ENCODE results near the gene CELA2A.

CELA2A gene

DNA sequence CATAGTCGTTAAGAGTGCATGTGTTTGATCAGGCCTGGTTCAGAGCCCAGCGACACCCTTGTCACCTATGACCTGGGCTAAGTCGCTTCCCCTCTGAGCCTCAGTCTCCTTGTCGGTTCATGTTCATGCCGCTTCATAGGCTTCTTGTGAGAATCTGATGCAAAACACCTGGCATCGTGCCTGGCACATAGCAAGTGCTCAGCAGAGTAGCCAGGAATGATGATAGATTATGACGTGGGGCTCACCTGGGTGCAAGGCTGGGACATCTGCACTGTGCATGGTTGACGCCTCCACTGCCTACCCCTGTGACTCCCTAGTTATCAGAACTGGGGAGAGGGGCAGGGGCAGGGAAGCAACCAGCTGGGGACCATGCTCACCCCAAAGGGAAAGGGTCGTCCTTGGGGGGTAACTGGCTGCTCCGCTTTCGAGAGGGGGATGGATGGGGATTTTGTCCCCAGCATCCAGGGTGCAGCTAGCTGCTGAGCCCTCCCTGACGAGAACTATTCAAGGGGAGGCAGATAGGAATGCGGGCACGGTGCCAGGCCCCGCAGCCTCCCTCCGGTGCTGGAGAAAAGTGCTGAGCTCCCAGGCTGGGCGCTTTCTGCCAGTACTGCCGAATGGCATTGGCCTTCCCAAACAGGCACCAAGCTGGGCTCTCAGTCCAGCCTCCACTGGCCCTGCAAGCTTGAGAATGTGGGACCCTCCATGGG lies 37.6 kb upstream of the CELA2A start:
- TF ChIP-seq, protein P1, sequence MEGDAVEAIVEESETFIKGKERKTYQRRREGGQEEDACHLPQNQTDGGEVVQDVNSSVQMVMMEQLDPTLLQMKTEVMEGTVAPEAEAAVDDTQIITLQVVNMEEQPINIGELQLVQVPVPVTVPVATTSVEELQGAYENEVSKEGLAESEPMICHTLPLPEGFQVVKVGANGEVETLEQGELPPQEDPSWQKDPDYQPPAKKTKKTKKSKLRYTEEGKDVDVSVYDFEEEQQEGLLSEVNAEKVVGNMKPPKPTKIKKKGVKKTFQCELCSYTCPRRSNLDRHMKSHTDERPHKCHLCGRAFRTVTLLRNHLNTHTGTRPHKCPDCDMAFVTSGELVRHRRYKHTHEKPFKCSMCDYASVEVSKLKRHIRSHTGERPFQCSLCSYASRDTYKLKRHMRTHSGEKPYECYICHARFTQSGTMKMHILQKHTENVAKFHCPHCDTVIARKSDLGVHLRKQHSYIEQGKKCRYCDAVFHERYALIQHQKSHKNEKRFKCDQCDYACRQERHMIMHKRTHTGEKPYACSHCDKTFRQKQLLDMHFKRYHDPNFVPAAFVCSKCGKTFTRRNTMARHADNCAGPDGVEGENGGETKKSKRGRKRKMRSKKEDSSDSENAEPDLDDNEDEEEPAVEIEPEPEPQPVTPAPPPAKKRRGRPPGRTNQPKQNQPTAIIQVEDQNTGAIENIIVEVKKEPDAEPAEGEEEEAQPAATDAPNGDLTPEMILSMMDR (IDR thresholded peaks at IDR 0.05; ENCODE audit: low read depth, low read length), result no peak
- H3K4me3 ChIP-seq (ENCODE audit: low read depth, low read length), result no peak overlapping the region

DNA sequence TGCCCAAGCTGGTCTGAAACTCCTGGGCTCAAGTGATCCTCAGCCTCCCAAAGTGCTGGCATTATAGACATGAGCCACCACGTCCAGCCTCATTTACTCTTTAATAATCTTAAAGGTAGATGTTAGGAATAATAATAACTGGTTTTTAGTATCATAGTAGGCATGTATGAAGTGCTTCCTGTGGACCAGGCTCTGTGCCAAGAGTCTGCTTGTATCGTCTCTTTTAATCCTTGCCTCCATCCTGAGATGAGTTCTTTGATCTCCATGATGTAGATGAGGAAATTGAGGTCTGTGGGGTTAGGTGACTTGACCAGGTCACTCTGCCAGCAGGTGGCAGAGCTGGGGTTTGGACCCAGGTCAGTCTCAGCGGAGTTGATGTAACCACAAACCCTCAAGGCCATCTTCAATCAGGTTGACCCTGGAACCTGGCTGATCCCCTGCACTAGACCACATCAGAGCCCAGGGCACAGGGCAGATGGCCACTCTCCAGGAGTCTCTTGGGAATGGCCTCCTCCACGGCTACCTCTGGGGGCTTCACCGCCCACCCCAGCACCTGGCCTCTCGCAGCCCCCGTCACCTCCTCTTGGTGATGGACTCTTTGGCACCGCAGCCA lies 35.6 kb upstream of the CELA2A start:
- H3K4me3 ChIP-seq (ENCODE audit: low read depth, low read length), result no peak overlapping the region
- TF ChIP-seq, protein P1 (IDR thresholded peaks at IDR 0.05; ENCODE audit: low read depth, low read length), result no peak

DNA sequence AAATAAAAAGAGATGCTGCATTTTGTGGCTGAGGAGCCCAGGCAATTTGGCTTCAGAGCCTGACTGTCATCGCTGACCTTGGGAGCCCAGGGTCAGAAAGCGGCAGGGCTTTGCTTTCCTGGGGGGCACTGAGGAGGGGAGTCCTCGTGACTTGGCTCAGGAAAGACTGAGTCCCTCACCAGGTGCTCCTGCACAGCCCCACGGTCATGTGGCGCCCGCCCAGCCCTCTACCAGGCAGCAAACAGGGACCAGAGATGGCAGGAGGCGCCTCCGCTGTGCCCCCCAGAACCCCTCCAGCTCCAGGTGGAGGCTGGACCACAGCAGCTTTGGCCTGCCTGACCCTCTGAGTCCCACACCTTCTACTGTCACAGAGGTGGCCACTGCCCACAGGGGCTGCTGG lies 33.7 kb upstream of the CELA2A start:
- TF ChIP-seq, protein P1 (IDR thresholded peaks at IDR 0.05; ENCODE audit: low read depth, low read length), result no peak
- H3K4me3 ChIP-seq (ENCODE audit: low read depth, low read length), result no peak overlapping the region

DNA sequence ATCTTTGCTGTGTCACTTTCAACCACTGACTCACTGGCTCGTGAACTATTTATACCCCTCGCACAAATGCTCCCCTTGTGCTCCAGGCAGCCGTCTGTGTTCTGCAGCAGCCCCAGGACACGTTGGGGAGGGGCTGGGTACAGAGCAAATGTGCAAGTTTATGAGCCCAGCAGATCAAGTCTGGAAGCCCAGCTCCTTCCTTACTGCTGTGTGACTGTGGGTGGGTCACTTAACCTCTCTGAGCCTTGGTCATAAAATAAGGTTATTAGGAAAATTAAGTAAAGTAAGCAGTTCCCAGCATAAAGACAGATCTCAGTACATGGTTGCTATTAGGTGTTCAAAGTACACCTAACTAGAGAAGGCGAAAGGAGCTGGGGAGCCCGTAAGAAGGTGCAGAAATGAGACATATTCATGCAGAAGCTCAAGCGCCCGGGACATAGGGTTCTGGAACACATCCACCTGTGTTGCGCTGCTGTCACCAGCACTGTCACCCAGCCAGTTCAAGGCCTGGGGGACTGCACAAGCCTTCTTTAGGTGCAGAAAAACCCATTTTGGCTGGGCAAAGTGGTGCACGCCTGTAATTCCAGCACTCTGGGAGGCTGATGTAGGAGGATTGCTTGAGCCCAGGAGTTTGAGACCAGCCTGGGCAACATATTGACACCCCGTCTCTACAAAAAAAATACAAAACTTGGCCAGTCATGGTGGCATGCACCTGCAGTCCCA lies 33.0 kb upstream of the CELA2A start:
- H3K4me3 ChIP-seq (ENCODE audit: low read depth, low read length), result no peak overlapping the region
- TF ChIP-seq, protein P1 (IDR thresholded peaks at IDR 0.05; ENCODE audit: low read depth, low read length), result no peak

DNA sequence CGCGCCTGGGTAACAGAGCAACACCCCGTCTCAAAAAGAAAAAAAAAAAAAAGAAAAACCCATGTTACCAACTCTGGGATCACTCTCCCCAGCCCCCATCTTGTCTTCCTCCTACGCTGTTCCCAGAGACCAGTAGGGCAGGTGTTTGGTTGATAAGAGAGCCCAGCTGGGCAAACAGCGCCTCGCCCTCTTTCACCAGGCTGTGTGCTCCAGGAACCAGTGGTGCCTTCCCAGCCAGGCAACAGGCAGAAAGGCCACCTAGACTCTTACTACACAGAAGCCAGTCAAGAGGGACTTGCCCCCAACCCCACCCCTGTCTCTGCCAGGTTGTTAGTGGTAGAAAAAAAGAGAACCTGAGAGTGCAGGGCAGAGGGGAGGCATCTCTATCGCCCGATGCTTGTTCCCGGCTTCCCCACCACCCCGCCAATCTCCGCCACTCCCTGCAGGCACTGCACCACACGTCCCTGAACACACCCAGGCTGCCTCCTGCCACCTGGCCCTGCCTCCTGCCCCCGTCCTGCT lies 32.3 kb upstream of the CELA2A start:
- H3K4me3 ChIP-seq (ENCODE audit: low read depth, low read length), result no peak overlapping the region
- TF ChIP-seq, protein P1 (IDR thresholded peaks at IDR 0.05; ENCODE audit: low read depth, low read length), result no peak

DNA sequence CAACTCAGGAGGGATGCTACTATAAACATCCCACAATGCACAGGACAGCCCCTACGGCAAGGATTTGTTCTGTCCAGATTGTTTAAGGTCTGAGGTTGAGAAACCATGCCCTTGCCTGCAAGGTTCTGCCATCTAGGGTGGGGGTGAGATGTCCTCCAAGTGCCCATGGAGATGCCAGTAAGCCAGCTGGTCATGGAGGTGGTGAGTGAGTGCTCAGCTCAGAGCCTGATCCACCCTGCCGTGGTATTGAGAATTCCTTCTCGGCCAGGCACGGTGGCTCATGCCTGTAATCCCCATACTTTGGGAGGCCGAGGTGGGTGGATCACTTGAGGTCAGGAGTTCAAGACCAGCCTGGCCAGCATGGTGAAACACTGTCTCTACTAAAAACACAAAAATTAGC lies 31.6 kb upstream of the CELA2A start:
- TF ChIP-seq, protein P1 (IDR thresholded peaks at IDR 0.05; ENCODE audit: low read depth, low read length), result no peak
- H3K4me3 ChIP-seq (ENCODE audit: low read depth, low read length), result no peak overlapping the region

DNA sequence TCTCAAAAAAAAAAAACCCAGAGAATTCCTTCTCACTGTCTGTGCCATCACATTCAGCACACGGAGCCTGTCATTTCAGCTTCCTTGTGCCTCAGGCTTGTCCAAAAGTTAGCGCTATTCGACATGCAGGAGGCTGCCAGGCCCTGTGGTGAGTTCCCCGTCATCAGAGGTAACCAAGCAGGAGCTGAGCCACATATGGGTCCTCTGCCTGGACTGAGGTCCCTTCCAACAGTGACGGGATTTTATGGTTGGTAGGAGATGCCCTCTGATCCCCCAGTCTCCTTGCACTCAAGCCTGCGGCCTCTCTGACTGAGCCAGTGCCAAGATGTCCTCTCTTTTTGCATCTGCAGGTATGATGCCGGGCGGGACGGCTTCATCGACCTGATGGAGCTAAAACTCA lies 31.0 kb upstream of the CELA2A start:
- no peak overlapping the region for H3K4me3 ChIP-seq (ENCODE audit: low read depth, low read length)
- TF ChIP-seq, protein P1 (IDR thresholded peaks at IDR 0.05; ENCODE audit: low read depth, low read length), result no peak

All from WI38 (cell line).